ENCODE measurements around the gene MED13L. TPM values are rescaled to one million over a fixed set of nuclear protein-coding genes. Genes with fewer than 3 reads are reported as not detected.

The MED13L gene
- total and polyA plus RNA-seq, 2 donors (not counting 1 experiment from before 2014, with no cell fraction given) = 56.5 to 97.3 TPM

- DNase-seq (ENCODE audit: low read depth in 2 of 2) = peak in 1 of 2 donors; percentile 54
- H3K36me3 ChIP-seq (ENCODE audit: control insufficient read depth, insufficient read depth, low read length) = no peaks in the 10 kb centered on the region
- H4K20me1 ChIP-seq (ENCODE audit: control insufficient read depth, extremely low read depth, insufficient read depth, low read length) = no peaks in the 10 kb centered on the region
- no peak overlapping the region for H3K4me2 ChIP-seq (ENCODE audit: extremely low read depth, insufficient read depth, low read length)
- H3K9me3 ChIP-seq (ENCODE audit: control insufficient read depth, insufficient read depth, low read depth, low read length) = no peaks in the 10 kb centered on the region
- H3K27me3 ChIP-seq (ENCODE audit: control insufficient read depth, insufficient read depth, low read length) = no peaks in the 10 kb centered on the region
- H3K79me2 ChIP-seq (ENCODE audit: control insufficient read depth, insufficient read depth, low read length) = no peaks in the 10 kb centered on the region
- no peak overlapping the region for H2AFZ ChIP-seq (ENCODE audit: low read length)
- H3K4me3 ChIP-seq (replicated peaks in 1 of 4; ENCODE audit: control extremely low read depth in 1 of 4, insufficient read depth in 1 of 4, low read depth in 3 of 4, low read length in 4 of 4) = no peak overlapping the region
- TF ChIP-seq EZH2 (IDR thresholded peaks at IDR 0.05; ENCODE audit: low read length, missing control alignments) (no peak), CTCF (conservative IDR thresholded peaks at IDR 0.05 in 1 of 2, IDR thresholded peaks at IDR 0.05 in 1 of 2; ENCODE audit: low read depth in 1 of 2, low read length in 2 of 2) (no peak)
- peaks cover 5% of the 10 kb centered on the region for H3K4me1 ChIP-seq (ENCODE audit: control insufficient read depth, extremely low read depth, insufficient read depth, low read length)
- H3K27ac ChIP-seq (ENCODE audit: insufficient read depth, low read length) = no peak overlapping the region
- H3K9ac ChIP-seq (ENCODE audit: insufficient read depth, low read length) = no peak overlapping the region
Measured at GRCh38 chr12:116303929-116304328, 26.4 kb upstream of the MED13L start.

DNA sequence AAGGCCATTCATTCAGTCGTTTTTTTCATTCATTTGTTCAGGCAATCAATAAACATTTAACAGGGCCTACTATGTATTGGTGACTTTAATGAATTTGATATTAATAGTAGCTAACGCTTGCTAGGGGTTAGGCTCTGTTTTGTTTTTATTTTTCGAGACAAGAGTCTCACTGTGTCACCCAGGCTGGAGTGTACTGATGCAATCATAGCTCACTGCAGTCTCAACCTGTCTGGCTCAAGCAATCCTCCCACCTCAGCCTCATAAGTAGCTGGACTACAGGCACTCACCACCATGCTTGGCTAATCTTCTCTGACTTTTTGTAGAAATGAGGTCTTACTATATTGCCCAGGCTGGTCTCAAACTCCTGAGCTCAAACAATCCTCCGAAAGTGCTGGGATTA is 25.6 kb upstream of the MED13L start:
- Histone ChIP-seq H2AFZ (ENCODE audit: low read length) (no peak overlapping the region), H3K27me3 (ENCODE audit: control insufficient read depth, insufficient read depth, low read length) (no peaks in the 10 kb centered on the region), H3K4me3 (replicated peaks in 1 of 4; ENCODE audit: control extremely low read depth in 1 of 4, insufficient read depth in 1 of 4, low read depth in 3 of 4, low read length in 4 of 4) (no peak overlapping the region), H3K4me1 (ENCODE audit: control insufficient read depth, extremely low read depth, insufficient read depth, low read length) (peaks cover 5% of the 10 kb centered on the region), H4K20me1 (ENCODE audit: control insufficient read depth, extremely low read depth, insufficient read depth, low read length) (no peaks in the 10 kb centered on the region), H3K4me2 (ENCODE audit: extremely low read depth, insufficient read depth, low read length) (no peak overlapping the region), H3K27ac (ENCODE audit: insufficient read depth, low read length) (no peak overlapping the region), H3K79me2 (ENCODE audit: control insufficient read depth, insufficient read depth, low read length) (no peaks in the 10 kb centered on the region), H3K9me3 (ENCODE audit: control insufficient read depth, insufficient read depth, low read depth, low read length) (no peaks in the 10 kb centered on the region), H3K9ac (ENCODE audit: insufficient read depth, low read length) (no peak overlapping the region), H3K36me3 (ENCODE audit: control insufficient read depth, insufficient read depth, low read length) (no peaks in the 10 kb centered on the region)
- no peak for DNase-seq (ENCODE audit: low read depth in 2 of 2)
- TF ChIP-seq EZH2 (IDR thresholded peaks at IDR 0.05; ENCODE audit: low read length, missing control alignments) = no peak
- TF ChIP-seq CTCF (conservative IDR thresholded peaks at IDR 0.05 in 1 of 2, IDR thresholded peaks at IDR 0.05 in 1 of 2; ENCODE audit: low read depth in 1 of 2, low read length in 2 of 2) = no peak

DNA sequence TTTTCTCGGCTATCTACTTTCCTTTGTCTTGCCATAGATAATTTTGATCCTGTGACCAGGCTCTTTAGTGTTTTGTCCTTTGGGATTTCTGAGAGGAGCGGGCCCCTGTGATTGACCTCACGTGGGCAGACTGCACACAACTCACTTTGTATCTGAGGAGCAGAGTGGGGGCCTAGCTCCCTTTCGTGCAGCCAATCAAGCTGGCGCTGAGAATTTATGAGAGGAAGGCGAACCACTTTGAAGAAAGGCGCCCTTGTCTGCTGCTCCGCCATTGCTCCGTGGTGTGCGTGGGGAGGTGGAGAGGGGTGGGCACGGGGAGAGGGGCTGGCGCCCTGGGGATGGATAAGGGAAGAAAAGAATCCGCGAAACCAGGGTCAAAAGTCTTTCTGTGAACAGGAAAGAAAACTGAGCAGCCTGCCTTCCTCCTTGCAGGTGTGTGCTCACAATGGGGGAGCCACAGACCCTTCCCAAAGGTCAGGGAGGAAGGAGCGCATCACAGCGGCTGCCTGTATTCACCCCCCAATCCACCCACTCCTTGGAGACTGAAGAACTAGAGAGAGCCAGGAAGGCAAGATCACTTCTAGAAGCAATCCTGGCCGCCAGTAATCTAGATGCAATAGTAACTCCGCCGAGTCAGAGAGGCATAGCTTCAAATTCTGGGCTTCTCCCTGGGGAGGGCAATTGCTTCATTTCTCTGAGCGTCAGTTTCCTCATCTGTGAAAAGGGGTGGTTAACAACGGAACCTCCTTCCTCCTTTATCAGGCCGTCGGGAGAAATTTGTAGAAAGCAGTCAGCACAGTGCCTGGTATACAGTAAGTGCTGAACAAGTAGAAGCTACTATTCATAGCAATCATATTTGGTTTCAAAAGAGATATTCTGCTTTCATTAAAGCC is 24.9 kb upstream of the MED13L start:
- H3K4me3 ChIP-seq (replicated peaks in 1 of 4; ENCODE audit: control extremely low read depth in 1 of 4, insufficient read depth in 1 of 4, low read depth in 3 of 4, low read length in 4 of 4) = no peak overlapping the region
- no peak overlapping the region for H2AFZ ChIP-seq (ENCODE audit: low read length)
- no peaks in the 10 kb centered on the region for H3K9me3 ChIP-seq (ENCODE audit: control insufficient read depth, insufficient read depth, low read depth, low read length)
- peaks cover 5% of the 10 kb centered on the region for H3K4me1 ChIP-seq (ENCODE audit: control insufficient read depth, extremely low read depth, insufficient read depth, low read length)
- no peaks in the 10 kb centered on the region for H4K20me1 ChIP-seq (ENCODE audit: control insufficient read depth, extremely low read depth, insufficient read depth, low read length)
- H3K27me3 ChIP-seq (ENCODE audit: control insufficient read depth, insufficient read depth, low read length) = no peaks in the 10 kb centered on the region
- H3K27ac ChIP-seq (ENCODE audit: insufficient read depth, low read length) = no peak overlapping the region
- no peaks in the 10 kb centered on the region for H3K79me2 ChIP-seq (ENCODE audit: control insufficient read depth, insufficient read depth, low read length)
- H3K9ac ChIP-seq (ENCODE audit: insufficient read depth, low read length) = no peak overlapping the region
- H3K4me2 ChIP-seq (ENCODE audit: extremely low read depth, insufficient read depth, low read length) = no peak overlapping the region
- DNase-seq (ENCODE audit: low read depth in 2 of 2) = no peak
- no peaks in the 10 kb centered on the region for H3K36me3 ChIP-seq (ENCODE audit: control insufficient read depth, insufficient read depth, low read length)
- TF ChIP-seq EZH2 (IDR thresholded peaks at IDR 0.05; ENCODE audit: low read length, missing control alignments) (no peak), CTCF (conservative IDR thresholded peaks at IDR 0.05 in 1 of 2, IDR thresholded peaks at IDR 0.05 in 1 of 2; ENCODE audit: low read depth in 1 of 2, low read length in 2 of 2) (no peak)
